Measurements from ENCODE around the gene AMELY. TPM values are rescaled to one million over a fixed set of nuclear protein-coding genes. Genes with fewer than 3 reads are reported as not detected.

The AMELY gene
- total and polyA plus RNA-seq, 2 of the 4 experiments (the other 2 are of a cell fraction): not detected

- Histone ChIP-seq H2AK5ac (ENCODE audit: low read depth, low read length) (no peak overlapping the region), H3K14ac (replicated peaks; ENCODE audit: low read depth, low read length) (no peak overlapping the region), H3K56ac (ENCODE audit: extremely low read depth, insufficient read depth, low read length) (no peak overlapping the region), H3K4me1 (ENCODE audit: control insufficient read depth, insufficient read depth, low read length) (no peaks in the 10 kb centered on the region), H3K9me3 (ENCODE audit: control insufficient read depth, insufficient read depth, low read length) (no peaks in the 10 kb centered on the region), H2BK15ac (ENCODE audit: low read depth, low read length) (no peak overlapping the region), H3K36me3 (ENCODE audit: control insufficient read depth, insufficient read depth, low read length) (no peaks in the 10 kb centered on the region), H3K18ac (ENCODE audit: low read depth, low read length) (no peak overlapping the region), H3K4ac (ENCODE audit: low read depth, low read length) (no peak overlapping the region), H3K9ac (ENCODE audit: low read depth, low read length) (no peak overlapping the region), H3K27ac (ENCODE audit: insufficient read depth, low read length) (no peak overlapping the region), H2AK9ac (replicated peaks; ENCODE audit: low read depth, low read length, poor library complexity) (no peak overlapping the region), H3K79me1 (ENCODE audit: low read depth in 1 of 2, low read length in 2 of 2) (no peaks in the 10 kb centered on the region), H3K4me3 (ENCODE audit: insufficient read depth, low read depth, low read length) (no peak overlapping the region), H4K8ac (ENCODE audit: low read depth in 2 of 2, low read length in 2 of 2) (no peak overlapping the region), H2AFZ (replicated peaks; ENCODE audit: low read length, poor library complexity) (no peak overlapping the region), H4K20me1 (ENCODE audit: insufficient read depth, low read length) (no peaks in the 10 kb centered on the region), H2BK20ac (ENCODE audit: low read depth, low read length) (no peak overlapping the region), H3K9me1 (ENCODE audit: insufficient read depth, low read length) (no peaks in the 10 kb centered on the region), H2BK120ac (ENCODE audit: low read depth, low read length) (no peak overlapping the region), H3K4me2 (ENCODE audit: low read depth, low read length) (no peak overlapping the region), H3K27me3 (ENCODE audit: control insufficient read depth, insufficient read depth, low read length) (no peaks in the 10 kb centered on the region), H4K91ac (ENCODE audit: insufficient read depth, low read depth, low read length) (no peak overlapping the region), H2BK5ac (ENCODE audit: low read depth, low read length, poor library complexity, severe bottlenecking) (no peak overlapping the region), H3K23ac (ENCODE audit: low read depth, low read length) (no peak overlapping the region), H4K5ac (ENCODE audit: low read depth, low read length) (no peak overlapping the region)
- no TSS peak for BruUV-seq (replicated peaks)
- no peak for TF ChIP-seq SMC3 (IDR thresholded peaks at IDR 0.05; ENCODE audit: low read depth, low read length)
- no peak for TF ChIP-seq RCOR1 (IDR thresholded peaks at IDR 0.05; ENCODE audit: insufficient replicate concordance, low read length)
- TF ChIP-seq CTCF (conservative IDR thresholded peaks at IDR 0.05; ENCODE audit: low read depth, low read length): no peak
- no peak for TF ChIP-seq CEBPB (IDR thresholded peaks at IDR 0.05; ENCODE audit: low read depth, low read length)
- TF ChIP-seq MAZ (IDR thresholded peaks at IDR 0.05; ENCODE audit: borderline replicate concordance, low read depth, low read length): no peak
- TF ChIP-seq MXI1 (IDR thresholded peaks at IDR 0.05; ENCODE audit: borderline replicate concordance, low read depth, low read length): no peak
- TF ChIP-seq NFE2L2 (IDR thresholded peaks at IDR 0.05; ENCODE audit: low read depth, low read length): no peak
- ATAC-seq (ENCODE audit: low read depth) (no peak), DNase-seq (no peak)
- POLR2A ChIA-PET (ENCODE audit: unreplicated experiment): no interaction called here
- CTCF ChIA-PET: no interaction called here
- in situ Hi-C loops (cut with MboI; ENCODE audit: low sequenced_read_pairs) (no loop called here), dilution Hi-C loops (cut with HindIII; ENCODE audit: low sequenced_read_pairs, unreplicated experiment) (no loop called here), intact Hi-C loops (cut with micrococcal nuclease) (no loop called here)
Observed at GRCh38 chrY:6913362-6913761, 1.8 kb upstream of the AMELY start.
